ENCODE results near the gene PPM1E.

DNA sequence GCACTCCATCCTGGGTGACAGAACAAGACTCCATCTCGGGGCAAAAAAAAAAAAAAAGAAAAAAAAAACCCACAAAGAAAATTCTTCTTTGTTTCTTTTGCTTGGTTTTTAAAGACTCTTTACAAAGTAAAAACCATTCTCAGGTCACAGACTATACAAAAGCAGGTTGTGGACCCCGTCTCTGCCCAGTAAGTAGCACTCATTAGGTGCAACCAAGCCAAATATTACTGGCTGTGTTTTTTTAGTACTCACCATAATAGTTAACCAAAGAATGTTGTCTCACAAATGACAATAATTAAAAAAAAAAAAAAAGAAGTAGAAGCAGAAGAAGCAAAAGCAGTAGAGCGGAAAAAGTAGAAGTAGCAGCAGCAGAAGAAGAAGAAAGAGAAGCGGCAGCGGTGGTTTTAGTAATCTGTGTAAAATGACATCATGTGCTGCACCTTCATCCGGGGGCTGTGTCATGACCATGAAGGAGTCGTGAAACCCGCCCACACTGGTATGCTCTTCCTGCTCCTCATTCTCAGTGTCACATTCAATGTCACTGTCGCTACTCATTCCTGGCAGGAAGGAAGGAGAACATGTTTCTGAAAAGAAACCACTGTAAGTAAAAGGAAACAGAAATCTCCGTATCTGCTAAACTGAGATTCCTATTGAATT, 245.6 kb downstream of the PPM1E start:
- no peak for TF ChIP-seq POLR2A (IDR thresholded peaks at IDR 0.05; ENCODE audit: low read depth, low read length)
- TF ChIP-seq, protein P1, sequence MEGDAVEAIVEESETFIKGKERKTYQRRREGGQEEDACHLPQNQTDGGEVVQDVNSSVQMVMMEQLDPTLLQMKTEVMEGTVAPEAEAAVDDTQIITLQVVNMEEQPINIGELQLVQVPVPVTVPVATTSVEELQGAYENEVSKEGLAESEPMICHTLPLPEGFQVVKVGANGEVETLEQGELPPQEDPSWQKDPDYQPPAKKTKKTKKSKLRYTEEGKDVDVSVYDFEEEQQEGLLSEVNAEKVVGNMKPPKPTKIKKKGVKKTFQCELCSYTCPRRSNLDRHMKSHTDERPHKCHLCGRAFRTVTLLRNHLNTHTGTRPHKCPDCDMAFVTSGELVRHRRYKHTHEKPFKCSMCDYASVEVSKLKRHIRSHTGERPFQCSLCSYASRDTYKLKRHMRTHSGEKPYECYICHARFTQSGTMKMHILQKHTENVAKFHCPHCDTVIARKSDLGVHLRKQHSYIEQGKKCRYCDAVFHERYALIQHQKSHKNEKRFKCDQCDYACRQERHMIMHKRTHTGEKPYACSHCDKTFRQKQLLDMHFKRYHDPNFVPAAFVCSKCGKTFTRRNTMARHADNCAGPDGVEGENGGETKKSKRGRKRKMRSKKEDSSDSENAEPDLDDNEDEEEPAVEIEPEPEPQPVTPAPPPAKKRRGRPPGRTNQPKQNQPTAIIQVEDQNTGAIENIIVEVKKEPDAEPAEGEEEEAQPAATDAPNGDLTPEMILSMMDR (conservative IDR thresholded peaks at IDR 0.05; ENCODE audit: low read depth, low read length), result no peak
- TF ChIP-seq MXI1 (IDR thresholded peaks at IDR 0.05; ENCODE audit: borderline replicate concordance, low read depth, low read length), result no peak
- TF ChIP-seq RCOR1 (IDR thresholded peaks at IDR 0.05; ENCODE audit: insufficient replicate concordance, low read length), result no peak
- TF ChIP-seq SMC3 (IDR thresholded peaks at IDR 0.05; ENCODE audit: low read depth, low read length), result no peak
- no peak for TF ChIP-seq RFX5 (IDR thresholded peaks at IDR 0.05; ENCODE audit: low read depth, low read length)
- no peak; the same call in 1 of the 2 replicates for TF ChIP-seq RAD21 (IDR thresholded peaks at IDR 0.05; ENCODE audit: low read length)
- TF ChIP-seq, protein P2, sequence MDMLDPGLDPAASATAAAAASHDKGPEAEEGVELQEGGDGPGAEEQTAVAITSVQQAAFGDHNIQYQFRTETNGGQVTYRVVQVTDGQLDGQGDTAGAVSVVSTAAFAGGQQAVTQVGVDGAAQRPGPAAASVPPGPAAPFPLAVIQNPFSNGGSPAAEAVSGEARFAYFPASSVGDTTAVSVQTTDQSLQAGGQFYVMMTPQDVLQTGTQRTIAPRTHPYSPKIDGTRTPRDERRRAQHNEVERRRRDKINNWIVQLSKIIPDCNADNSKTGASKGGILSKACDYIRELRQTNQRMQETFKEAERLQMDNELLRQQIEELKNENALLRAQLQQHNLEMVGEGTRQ (IDR thresholded peaks at IDR 0.05; ENCODE audit: low read depth, low read length), result 0 out of 2 replicates have a peak, but pooled peaks have one; percentile 17

Data from IMR-90 (cell line).